WTC11 (cell line): ENCODE measurements around the gene ABHD6.

ENCODE experiments used
- ATF2 ChIP-seq: sonication (generic); formaldehyde crosslinking; IDR thresholded peaks from 2 replicates; pipeline ENCODE4 v1.8.1; 2022; ENCODE audit warnings: low read depth, missing genetic modification reagents, borderline replicate concordance
- CTCF ChIP-seq: fragments of 200-600 bp; IDR thresholded peaks from 2 replicates; pipeline ENCODE4 v1.8.0; 2022; ENCODE audit warnings: antibody characterized with exemption
- ESRRA ChIP-seq: sonication (generic); formaldehyde crosslinking; IDR thresholded peaks from 2 replicates; pipeline ENCODE4 v1.8.1; 2022; ENCODE audit warnings: mild to moderate bottlenecking, missing genetic modification reagents, borderline replicate concordance
- FOXJ3 ChIP-seq: sonication (generic); formaldehyde crosslinking; IDR thresholded peaks from 2 replicates; pipeline ENCODE4 v1.9.0; 2021; ENCODE audit warnings: missing genetic modification reagents, mild to moderate bottlenecking, borderline replicate concordance
- GABPB1 ChIP-seq: sonication (generic); formaldehyde crosslinking; IDR thresholded peaks from 2 replicates; pipeline ENCODE4 v1.8.1; 2023; ENCODE audit warnings: mild to moderate bottlenecking, missing genetic modification reagents
- JUN ChIP-seq: sonication (generic); formaldehyde crosslinking; IDR thresholded peaks from 2 replicates; pipeline ENCODE4 v1.8.0; 2023; ENCODE audit warnings: mild to moderate bottlenecking, missing genetic modification reagents
- RELA ChIP-seq: sonication (generic); formaldehyde crosslinking; IDR thresholded peaks from 2 replicates; pipeline ENCODE4 v1.8.1; 2022; ENCODE audit warnings: missing genetic modification reagents, mild to moderate bottlenecking, borderline replicate concordance
- ZNF232 ChIP-seq: sonication (generic); formaldehyde crosslinking; IDR thresholded peaks from 2 replicates; pipeline ENCODE4 v1.8.0; 2022; ENCODE audit warnings: mild to moderate bottlenecking, missing genetic modification reagents
- ZNF317 ChIP-seq: sonication (generic); formaldehyde crosslinking; IDR thresholded peaks from 2 replicates; pipeline ENCODE4 v1.8.1; 2023; ENCODE audit warnings: low read depth, mild to moderate bottlenecking, moderate library complexity, missing genetic modification reagents, borderline replicate concordance
- ZNF423 ChIP-seq: fragments of 250-450 bp; sonication (Bioruptor Pico); IDR thresholded peaks from 2 replicates; pipeline ENCODE4 v2.1.2; 2022; ENCODE audit warnings: mild to moderate bottlenecking, moderate library complexity
- TF ChIP-seq, protein P1 (sequence below): sonication (generic); formaldehyde crosslinking; conservative IDR thresholded peaks from 2 replicates; pipeline ENCODE4 v1.8.1; 2022; ENCODE audit warnings: mild to moderate bottlenecking, missing genetic modification reagents
- TF ChIP-seq, protein P2 (sequence below): sonication (generic); formaldehyde crosslinking; IDR thresholded peaks from 2 replicates; pipeline ENCODE4 v1.8.0; 2022; ENCODE audit warnings: mild to moderate bottlenecking, missing genetic modification reagents
- TF ChIP-seq, protein P3 (sequence below): sonication (generic); formaldehyde crosslinking; IDR thresholded peaks from 2 replicates; pipeline ENCODE4 v1.8.0; 2022; ENCODE audit warnings: mild to moderate bottlenecking, missing genetic modification reagents

DNA sequence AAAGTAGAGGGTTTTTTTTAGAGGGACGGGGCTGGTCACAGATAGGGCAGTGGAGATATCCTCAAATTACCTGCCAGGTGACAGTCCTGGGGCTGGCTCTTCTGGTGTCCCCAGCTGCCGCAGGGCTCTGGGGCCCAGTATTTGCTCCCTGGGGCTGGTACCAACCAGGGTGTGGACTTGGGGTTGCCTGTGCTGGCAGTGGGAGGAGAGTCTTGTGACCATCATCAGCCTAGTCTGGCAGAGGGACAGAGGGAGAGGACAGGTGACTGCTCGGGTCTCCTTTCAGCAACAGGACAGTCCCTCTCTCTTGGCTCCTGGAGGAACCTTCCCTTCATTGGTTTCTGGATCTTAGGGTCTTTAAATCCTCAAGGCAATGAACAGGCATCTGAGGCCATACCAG, 60.6 kb downstream of the ABHD6 start:
- TF ChIP-seq ZNF317 (CRISPR knock-in tag) (no peak), CTCF (no peak), FOXJ3 (CRISPR knock-in tag) (no peak), RELA (no peak), ZNF232 (CRISPR knock-in tag) (no peak), ATF2 (CRISPR knock-in tag) (no peak), JUN (CRISPR knock-in tag) (no peak), ESRRA (CRISPR knock-in tag) (no peak), ZNF423 (CRISPR knock-in tag) (no peak), GABPB1 (CRISPR knock-in tag) (no peak)
- TF ChIP-seq, protein P1, sequence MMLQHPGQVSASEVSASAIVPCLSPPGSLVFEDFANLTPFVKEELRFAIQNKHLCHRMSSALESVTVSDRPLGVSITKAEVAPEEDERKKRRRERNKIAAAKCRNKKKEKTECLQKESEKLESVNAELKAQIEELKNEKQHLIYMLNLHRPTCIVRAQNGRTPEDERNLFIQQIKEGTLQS (CRISPR knock-in tag): no peak
- TF ChIP-seq, protein P2, sequence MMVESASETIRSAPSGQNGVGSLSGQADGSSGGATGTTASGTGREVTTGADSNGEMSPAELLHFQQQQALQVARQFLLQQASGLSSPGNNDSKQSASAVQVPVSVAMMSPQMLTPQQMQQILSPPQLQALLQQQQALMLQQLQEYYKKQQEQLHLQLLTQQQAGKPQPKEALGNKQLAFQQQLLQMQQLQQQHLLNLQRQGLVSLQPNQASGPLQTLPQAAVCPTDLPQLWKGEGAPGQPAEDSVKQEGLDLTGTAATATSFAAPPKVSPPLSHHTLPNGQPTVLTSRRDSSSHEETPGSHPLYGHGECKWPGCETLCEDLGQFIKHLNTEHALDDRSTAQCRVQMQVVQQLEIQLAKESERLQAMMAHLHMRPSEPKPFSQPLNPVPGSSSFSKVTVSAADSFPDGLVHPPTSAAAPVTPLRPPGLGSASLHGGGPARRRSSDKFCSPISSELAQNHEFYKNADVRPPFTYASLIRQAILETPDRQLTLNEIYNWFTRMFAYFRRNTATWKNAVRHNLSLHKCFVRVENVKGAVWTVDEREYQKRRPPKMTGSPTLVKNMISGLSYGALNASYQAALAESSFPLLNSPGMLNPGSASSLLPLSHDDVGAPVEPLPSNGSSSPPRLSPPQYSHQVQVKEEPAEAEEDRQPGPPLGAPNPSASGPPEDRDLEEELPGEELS: no peak
- TF ChIP-seq, protein P3, sequence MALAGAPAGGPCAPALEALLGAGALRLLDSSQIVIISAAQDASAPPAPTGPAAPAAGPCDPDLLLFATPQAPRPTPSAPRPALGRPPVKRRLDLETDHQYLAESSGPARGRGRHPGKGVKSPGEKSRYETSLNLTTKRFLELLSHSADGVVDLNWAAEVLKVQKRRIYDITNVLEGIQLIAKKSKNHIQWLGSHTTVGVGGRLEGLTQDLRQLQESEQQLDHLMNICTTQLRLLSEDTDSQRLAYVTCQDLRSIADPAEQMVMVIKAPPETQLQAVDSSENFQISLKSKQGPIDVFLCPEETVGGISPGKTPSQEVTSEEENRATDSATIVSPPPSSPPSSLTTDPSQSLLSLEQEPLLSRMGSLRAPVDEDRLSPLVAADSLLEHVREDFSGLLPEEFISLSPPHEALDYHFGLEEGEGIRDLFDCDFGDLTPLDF (CRISPR knock-in tag): no peak
